OCI-M2 (cell line): ENCODE measurements around the gene CPSF7.

Experiments used
- DNase-seq: peaks from one replicate; lab custom pipeline; 2025; ENCODE audit not compliant: unreplicated experiment; lab: John Stamatoyannopoulos, UW

The CPSF7 gene

GRCh38 chr11:61357233-61357893 is 72.4 kb downstream of the CPSF7 start:
- DNase-seq, result no peak

- DNase-seq, result no peak
Measured at GRCh38 chr11:61356706-61357105, 73.1 kb downstream of the CPSF7 start.

GRCh38 chr11:61354208-61354607 is 75.6 kb downstream of the CPSF7 start:
- DNase-seq, result no peak

- no peak for DNase-seq
Measured at GRCh38 chr11:61353131-61354067, 76.4 kb downstream of the CPSF7 start.
